Measurements from ENCODE around the gene AGMAT.

AGMAT gene

DNA sequence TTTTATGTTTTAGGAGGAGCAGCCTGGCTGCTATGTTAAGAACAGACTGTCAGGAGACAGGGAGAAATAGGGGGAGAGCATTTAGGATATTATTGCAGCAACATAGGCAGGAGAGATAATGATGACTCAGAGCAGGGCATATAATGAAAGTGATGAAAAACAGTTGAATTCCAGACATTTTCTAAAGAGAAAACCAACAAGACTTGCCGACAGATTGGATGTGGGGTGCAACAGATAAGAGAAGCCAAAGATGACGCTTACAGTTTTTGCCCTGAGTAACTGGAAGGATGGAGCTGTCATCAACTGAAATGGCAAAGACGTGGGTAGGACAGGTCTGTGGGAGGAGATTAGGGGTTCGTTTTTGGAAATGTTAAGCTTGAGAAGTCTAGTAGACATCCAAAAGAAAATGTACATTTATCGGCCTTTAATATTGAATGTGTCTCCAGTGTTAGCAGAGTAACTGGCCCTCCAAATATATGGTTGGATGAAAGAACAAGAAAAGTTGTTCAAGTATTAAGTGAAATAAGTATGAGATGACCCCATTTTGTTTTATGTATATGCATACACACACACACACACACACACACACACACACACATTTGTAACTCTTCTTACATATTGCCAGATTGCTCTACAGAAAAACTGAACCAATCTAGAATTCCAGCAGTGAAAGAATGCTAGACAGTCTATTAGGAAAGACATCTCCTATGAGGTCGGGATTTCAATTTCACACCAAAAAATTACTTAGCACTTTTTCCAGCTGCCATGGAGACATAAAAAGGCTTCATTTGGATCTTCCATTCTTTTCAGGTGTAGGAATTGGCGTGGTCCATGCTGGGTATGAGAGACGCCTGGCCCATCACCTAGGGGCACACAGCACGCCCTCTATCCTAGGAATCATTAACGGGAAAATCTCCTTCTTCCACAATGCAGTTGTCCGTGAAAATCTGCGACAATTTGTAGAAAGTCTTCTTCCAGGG lies 41.0 kb downstream of the AGMAT start:
- TF ChIP-seq, protein P1, sequence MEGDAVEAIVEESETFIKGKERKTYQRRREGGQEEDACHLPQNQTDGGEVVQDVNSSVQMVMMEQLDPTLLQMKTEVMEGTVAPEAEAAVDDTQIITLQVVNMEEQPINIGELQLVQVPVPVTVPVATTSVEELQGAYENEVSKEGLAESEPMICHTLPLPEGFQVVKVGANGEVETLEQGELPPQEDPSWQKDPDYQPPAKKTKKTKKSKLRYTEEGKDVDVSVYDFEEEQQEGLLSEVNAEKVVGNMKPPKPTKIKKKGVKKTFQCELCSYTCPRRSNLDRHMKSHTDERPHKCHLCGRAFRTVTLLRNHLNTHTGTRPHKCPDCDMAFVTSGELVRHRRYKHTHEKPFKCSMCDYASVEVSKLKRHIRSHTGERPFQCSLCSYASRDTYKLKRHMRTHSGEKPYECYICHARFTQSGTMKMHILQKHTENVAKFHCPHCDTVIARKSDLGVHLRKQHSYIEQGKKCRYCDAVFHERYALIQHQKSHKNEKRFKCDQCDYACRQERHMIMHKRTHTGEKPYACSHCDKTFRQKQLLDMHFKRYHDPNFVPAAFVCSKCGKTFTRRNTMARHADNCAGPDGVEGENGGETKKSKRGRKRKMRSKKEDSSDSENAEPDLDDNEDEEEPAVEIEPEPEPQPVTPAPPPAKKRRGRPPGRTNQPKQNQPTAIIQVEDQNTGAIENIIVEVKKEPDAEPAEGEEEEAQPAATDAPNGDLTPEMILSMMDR (IDR thresholded peaks at IDR 0.05; ENCODE audit: extremely low read depth, insufficient read depth, missing control alignments), result no peak
- in situ Hi-C loops (cut with MboI; ENCODE audit: low pct_unique_long_range_greater_than_20kb, low sequenced_read_pairs, unreplicated experiment), result no loop called here
- DNase-seq (ENCODE audit: low spot score), result no peak

DNA sequence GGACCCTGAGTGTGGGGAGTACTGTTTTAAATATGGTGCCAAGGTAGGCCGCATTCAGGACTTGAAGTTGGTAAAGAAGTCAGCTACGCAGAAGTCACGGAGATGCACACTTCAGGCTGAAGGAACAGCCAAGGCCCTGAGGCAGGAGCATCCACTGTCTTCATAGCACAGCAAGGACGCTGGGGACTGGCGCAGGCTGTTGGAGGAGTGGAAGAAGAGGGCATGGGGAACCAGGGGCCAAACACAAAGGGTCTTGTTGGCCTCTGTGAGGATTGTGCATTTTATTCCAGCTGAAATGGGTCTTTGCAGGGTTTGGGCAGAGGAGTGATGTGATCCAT lies 41.6 kb downstream of the AGMAT start:
- in situ Hi-C loops (cut with MboI; ENCODE audit: low pct_unique_long_range_greater_than_20kb, low sequenced_read_pairs, unreplicated experiment), result no loop called here

DNA sequence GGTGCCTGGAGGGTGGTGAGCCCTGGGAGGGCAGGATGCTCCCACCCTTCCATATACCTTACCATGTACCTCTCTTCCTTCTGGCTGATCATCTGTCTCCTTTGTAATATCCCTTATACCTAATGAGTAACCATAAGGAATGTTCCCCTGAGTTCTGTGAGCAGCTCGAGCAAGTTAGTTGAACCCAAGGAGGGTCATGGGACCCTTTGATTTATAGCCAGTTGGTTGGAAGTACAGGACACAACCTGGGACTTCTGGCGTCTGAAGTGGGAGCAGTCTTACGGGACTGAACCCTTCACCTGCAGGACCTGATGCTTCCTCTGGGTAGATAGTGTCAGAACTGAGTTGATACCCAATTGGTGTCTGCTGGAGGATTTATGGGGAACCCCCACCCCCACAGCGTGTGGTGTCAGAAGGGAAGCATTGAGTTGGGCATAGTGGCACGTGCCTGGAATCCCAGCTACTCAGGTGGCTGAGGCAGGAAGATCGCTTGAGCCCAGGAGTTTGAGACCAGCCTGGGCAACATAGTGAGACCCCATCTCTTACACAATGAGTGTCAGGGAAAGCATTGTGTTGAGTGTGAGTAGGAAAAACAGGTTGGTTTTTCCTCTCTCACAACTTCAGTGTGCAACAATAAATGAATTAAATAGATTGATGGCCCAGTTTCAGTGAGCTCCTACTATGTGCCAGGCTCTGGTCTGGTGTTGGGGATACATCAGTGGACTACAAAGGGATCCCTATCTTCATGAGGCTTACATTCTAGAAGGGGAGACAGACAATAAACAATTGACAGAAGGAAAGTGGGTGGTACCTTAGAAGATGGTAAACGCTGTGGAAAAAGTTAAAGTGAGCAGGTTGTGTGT lies 42.2 kb downstream of the AGMAT start:
- in situ Hi-C loops (cut with MboI; ENCODE audit: low pct_unique_long_range_greater_than_20kb, low sequenced_read_pairs, unreplicated experiment), result no loop called here
- TF ChIP-seq, protein P1 (IDR thresholded peaks at IDR 0.05; ENCODE audit: extremely low read depth, insufficient read depth, missing control alignments), result no peak
- DNase-seq (ENCODE audit: low spot score), result no peak

More for the DNA sequence above, 41.6 kb downstream of the AGMAT start:
- TF ChIP-seq, protein P1 (IDR thresholded peaks at IDR 0.05; ENCODE audit: extremely low read depth, insufficient read depth, missing control alignments), result no peak
- DNase-seq (ENCODE audit: low spot score), result no peak

DNA sequence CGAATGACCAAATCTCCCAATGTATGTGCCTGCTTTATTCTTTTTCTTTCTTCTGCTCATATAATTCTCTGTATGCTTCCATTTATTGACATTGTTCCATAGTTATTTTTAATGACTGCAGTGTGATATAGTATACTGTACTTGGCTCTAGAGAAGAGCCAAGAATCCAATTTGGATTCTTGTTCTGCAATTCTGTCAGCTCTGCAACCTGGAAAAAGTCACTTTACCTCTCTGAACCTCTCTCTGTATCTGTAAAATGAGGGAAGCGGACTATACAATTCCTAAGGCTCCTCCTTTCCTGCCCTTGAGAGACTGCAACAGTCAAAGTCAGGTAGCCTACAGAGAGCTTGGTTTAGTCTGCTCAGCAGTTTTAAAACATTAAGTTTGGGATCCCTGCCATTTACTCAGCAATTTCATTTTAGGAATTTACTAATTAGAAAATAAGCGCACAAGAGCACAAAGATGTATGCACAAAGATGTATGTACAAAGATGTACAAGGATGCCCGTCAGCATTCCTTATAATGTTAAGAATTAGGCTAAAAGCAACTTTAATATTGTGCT lies 43.5 kb downstream of the AGMAT start:
- in situ Hi-C loops (cut with MboI; ENCODE audit: low pct_unique_long_range_greater_than_20kb, low sequenced_read_pairs, unreplicated experiment), result no loop called here
- no peak for DNase-seq (ENCODE audit: low spot score)
- TF ChIP-seq, protein P1 (IDR thresholded peaks at IDR 0.05; ENCODE audit: extremely low read depth, insufficient read depth, missing control alignments), result no peak

DNA sequence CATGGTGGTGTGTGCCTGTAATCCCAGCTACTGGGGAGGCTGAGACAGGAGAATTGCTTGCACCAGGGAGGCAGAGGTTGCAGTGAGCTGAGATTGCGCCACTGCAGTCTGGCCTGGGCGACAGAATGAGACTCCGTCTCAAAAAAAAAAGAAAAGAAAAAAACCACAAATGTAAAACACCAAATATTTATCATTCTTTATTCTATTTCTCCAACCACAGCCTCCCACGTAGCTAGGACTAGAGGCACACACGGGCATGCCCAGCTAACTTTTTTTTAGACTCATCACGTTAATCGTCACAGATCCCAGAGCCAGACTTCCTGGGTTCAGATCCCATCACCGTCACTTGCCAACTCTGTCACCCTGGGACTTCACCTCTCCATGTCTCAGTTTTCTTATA lies 44.7 kb downstream of the AGMAT start:
- in situ Hi-C loops (cut with MboI; ENCODE audit: low pct_unique_long_range_greater_than_20kb, low sequenced_read_pairs, unreplicated experiment), result no loop called here
- TF ChIP-seq, protein P1 (IDR thresholded peaks at IDR 0.05; ENCODE audit: extremely low read depth, insufficient read depth, missing control alignments), result no peak
- DNase-seq (ENCODE audit: low spot score), result no peak

DNA sequence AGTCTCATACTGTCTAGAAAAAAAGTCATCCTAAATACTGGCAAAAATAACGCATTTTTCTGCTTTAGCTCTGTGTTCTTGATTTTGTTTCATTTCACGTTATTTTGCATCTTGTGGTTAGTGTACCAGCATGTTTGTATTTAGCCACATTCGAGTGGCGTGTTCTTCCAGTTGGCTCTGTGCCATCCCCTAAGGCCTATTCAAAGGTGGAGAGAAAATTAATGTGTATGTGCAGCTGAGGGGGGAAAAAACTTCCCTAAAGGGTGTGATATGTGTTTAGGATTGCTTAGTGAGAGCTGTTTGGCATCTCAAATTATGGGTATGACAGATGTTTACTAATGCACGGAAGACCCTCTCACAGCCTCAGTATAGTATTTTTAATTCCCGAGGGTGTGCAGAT lies 46.1 kb downstream of the AGMAT start:
- in situ Hi-C loops (cut with MboI; ENCODE audit: low pct_unique_long_range_greater_than_20kb, low sequenced_read_pairs, unreplicated experiment), result no loop called here
- TF ChIP-seq, protein P1 (IDR thresholded peaks at IDR 0.05; ENCODE audit: extremely low read depth, insufficient read depth, missing control alignments), result no peak
- DNase-seq (ENCODE audit: low spot score), result no peak
